GM12892 (cell line): ENCODE results near the gene S100A7A.

ENCODE experiments used
- POLR2A ChIP-seq: IDR thresholded peaks from 2 replicates; pipeline ENCODE4 v1.6.1; 2011; ENCODE audit warnings: low read depth, low read length, control low read depth
- POLR2AphosphoS5 ChIP-seq: IDR thresholded peaks from 2 replicates; pipeline ENCODE4 v1.6.1; 2011; ENCODE audit warnings: low read depth, low read length, control low read depth
- TAF1 ChIP-seq: IDR thresholded peaks from 2 replicates; pipeline ENCODE4 v1.6.1; 2011; ENCODE audit warnings: low read depth, mild to moderate bottlenecking, control low read depth, low read length, borderline replicate concordance

- TF ChIP-seq POLR2A (no peak), POLR2AphosphoS5 (no peak), TAF1 (no peak)
Observed at GRCh38 chr1:153415850-153416570, at the start of gene S100A7A.
